NCI-H1105 treated with DMSO at 0.1 percent for 48 hours (cell line): Measurements from ENCODE around the gene FER.

Source experiments
- DNase-seq: peaks from one replicate; lab custom pipeline; 2025; lab: John Stamatoyannopoulos, UW

FER gene

DNA sequence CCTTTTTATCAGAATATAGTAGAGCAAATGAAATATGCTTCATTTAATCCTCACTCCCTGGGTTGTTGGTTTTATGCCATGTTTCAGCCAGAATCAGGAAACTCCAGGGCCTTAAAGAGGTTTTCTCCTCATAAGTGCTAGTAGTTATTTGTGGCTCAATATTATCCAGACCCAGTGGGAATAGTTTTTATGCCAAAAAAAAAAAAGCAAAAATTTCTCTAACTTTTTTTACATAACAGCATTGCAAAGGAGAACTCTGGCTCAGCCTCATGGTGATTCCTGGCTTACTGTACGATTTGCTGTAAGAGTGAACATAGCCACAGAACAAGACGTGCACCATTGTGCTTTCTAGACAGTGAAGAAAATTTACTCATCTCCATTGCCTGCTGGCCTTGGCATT lies 429.5 kb downstream of the FER start:
- no peak for DNase-seq

DNA sequence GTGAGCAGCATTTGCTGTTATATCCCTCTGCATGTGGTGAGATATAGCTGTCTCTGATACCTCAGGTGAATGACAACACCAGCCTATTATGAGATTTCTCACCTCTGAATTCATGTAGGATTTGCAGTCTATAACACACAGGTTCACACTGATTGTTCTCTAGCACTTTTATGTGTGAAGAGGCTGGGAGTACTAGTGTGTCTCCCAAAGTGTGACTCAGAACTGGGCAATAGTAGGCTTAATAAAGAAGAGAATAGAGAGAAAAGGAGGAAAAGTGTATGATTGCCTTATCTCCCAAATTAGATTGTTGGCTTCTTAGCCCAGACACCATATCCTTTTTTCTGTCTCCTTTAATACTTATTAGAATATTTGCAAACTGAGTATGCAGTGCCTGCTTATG lies 430.1 kb downstream of the FER start:
- DNase-seq: no peak

DNA sequence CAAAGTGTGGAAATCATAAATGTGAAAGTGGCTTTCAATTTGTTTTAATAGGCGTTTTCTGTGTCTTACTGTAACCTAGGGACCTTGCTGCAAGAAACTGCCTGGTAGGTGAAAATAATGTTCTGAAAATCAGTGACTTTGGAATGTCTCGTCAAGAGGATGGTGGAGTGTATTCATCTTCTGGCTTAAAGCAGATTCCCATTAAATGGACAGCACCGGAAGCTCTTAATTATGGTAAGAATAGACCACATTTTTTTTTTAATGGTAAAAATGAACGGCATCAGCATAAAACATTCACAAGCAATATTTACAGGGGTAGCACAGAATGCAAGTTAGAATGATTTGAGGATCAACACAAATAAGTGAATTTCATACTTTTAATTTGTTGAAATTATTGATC lies 433.0 kb downstream of the FER start:
- DNase-seq: no peak

DNA sequence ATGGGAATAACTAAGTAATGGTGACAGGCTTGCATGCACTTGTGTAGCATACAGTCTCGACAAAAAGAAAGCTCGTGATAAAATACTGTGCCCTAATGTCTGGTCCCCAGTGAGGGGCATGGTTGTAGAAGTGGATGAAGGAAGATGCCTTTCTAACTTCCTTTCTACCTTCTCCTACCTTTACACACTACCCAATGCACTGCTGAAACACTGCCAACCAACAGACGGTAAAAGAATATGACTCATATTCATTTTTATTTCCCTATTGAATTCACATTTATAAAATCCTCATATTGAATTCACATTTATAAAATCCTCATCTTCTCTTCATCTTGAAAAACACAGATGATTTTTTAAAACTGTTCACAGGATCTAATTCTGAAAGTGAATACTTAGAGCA lies 439.1 kb downstream of the FER start:
- no peak for DNase-seq

DNA sequence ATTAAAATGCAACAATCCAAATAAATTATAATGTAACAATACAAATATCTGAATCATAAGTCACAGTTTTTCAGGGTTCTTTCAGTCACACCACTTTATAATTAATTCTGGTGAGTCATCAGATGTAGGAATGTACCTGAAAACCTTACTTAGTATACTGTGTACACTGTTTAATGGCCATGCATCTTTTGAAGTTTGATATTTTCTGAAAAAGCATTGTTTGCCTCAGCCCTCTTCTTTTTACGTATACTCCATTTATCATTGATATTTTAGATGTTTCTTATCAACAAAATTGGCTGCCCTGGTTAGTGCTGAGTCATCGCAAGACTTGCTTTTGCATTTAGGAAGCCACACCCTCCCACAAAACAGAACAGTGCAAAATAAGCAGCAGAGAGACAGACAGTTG lies 443.5 kb downstream of the FER start:
- DNase-seq: no peak

DNA sequence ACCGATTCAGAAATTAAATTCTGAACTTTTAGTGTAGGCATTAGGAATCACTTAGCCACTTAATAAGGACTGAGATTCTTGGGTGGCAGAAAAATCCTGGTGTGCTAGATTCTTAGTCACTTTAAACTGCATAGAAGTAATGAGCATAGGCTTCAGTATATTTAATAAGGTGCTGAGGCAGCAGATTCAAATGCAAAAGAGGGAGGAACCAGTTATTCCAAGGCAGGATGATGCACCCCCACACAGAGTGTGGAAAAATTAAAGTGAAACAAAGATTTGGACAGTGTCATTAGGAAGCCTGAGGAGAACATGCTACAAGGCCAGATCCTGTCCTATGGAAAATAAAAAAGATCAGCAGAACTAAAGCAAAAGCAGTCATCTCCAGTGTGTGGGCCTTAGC lies 444.3 kb downstream of the FER start:
- DNase-seq: no peak

DNA sequence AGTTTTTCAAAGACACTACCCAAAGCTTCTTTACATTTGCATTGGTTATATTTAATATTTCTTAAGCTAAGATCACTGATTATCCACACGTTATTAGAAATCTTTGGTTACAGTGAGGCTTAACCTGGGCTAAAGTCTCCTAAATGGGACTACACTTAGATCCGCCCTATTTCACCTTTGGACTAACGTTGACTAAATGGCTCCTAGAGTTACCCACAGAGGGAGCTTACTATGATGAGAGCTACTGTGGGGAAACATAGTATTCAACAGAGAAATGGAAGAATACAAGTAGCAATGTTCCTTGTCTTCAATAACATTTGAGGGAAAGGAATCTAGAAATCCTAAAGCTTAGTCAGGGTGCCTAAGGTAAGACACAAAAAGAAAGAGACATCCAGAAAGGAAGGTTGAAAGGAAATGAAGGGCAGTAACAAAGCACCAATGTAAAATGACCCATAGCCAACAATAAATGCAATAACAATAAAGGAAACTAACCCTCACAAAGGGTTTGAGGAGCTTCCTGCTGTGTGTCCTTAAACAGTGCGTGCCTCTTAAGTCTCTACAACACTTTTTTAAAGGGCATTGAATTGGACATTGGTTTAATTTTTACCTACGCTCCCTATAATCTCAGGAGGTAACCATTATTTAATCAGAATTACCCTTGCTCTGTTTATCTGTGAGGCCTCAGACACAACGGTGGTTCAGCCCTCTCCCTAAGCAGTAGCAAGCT lies 445.0 kb downstream of the FER start:
- no peak for DNase-seq

DNA sequence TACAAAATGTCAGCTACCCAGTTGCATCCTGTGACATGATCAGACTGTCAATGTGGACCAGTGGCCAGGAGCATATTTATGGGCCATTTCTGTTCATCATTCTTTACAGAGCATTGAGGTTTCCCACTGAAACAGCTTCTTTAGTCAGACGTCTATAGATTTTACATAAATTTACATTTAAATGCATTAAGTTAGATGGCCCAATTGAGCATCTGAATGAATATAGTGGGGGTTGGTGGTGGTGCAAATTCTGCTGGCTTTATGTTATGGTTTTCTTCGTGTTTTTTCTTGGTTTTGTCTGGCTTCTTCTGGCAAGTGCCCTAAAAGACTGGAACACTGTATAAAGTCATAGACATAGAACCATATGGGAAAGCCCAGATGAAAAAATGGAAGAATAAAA lies 448.0 kb downstream of the FER start:
- no peak for DNase-seq

DNA sequence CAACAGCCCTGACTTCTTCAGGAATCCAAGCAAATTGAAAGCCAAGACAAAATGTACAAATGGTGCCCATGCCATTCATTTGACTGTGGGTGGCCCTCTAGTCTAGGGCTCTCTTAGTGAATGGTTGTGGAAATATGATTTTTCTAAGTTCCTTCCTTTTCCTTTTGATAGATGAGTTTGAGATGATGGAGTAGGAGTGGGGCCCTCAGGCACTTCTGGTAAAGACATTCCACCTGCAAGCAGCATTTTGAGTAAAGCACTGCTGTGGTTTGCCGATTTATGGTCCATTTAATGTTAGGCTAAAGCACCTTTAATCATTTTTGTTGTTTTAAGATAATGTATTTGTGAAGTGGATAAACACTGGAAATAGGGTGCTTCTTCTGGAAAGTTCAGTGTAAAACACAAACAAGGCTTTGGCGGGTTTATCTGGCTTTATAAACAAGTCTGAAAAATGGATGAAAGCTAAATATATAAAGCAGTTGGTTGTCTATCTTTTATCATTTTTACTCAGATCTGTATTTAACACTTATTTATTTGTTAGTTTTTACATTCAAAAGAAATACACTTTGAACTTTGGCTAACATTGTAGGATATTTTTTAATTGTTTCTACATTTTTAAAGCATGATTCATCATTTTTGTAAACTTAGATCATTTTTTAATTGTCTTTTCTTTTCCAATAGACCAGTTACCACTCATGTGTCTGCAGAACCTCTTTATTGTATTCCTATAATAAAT lies 448.6 kb downstream of the FER start:
- no peak for DNase-seq

DNA sequence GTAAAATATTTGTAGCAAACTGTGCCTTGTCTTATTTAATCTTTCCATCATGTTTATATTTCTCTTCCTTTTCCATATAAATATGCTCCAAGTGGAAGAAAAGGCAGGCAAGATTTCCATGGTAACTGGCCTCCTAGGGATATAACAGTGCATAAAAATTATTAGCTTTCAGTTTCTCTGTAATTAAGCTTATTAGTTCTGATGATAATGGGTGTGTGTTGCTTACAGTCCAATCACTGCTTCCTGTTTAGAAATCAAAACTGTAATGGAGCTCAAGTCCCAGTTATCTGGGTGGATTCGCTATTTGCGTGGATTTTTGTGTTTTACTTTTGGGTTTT lies 449.1 kb downstream of the FER start:
- DNase-seq: no peak

DNA sequence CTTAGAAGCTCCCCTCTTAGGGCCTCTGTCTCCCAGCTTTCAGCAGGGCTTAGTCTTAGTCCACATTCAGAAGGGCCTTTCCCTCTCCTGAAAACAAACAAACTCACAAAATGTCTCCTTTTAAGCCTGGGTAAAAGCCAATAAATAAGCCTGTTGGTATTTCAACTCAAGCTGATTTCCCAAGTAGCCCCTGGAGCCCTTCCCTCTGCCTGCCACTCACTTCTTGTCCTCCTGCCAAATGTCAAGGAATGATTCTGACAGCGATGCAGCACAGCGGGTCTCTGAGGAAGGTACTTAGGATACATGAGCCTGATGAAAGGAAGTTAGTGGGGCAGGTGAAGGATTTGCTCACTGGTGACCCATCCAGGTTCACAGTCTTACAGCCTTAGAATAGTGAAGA lies 451.6 kb downstream of the FER start:
- DNase-seq: no peak

DNA sequence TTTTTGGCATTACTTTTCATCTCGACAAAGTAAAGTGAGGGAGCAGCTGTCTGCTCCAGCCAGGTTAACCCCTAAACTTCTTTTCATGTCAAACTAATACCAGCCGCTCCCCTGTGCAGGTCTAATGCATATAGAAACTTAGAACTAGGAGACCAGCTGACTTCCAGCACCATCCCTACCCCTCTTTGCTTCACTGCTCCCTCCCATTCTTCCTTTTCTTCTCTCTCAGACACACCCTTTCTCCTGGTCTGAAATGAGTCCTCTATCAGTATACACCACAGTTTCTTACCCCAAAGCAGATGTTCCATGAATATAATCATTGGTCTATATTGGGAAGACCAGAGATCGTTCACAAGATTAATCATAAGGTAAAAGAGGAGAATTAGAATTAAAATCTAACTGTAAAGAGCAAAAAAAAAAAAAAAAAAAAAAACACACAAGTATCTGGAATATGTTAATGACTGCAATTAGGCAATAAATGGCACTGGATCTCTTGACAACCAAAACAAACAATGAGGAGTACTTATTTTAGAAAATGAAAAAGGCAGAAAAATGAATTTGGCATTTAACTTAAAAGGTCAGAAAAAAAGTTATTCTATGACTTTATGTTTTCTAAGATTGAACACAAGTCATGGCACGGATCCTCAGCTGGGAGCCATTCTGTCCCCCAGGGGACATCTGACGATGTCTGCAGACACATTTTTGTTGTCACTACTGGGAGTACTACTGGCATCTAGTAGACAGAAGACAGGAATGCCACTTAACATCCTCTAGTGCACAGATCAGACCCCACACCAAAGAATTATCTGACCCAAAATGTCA lies 452.3 kb downstream of the FER start:
- DNase-seq: no peak

DNA sequence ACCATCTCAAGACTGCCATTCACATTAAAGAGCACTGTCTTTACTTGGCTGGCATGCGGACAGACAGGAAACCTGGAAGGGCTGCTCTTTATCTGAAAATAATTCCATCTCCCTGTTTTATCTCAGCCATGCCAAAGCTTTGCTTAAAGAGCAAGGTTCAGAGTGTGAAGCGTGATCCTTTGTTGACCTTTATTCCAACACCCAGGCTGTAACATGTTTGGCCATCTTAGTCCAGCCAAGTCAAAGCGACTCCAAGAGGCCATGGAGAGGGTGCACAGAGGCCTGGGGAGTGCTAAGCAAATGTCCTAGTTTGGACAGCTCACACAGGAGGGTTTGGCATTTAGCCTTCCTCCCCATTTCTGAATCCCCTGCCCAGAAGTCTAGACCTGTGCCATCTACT lies 467.3 kb downstream of the FER start:
- no peak for DNase-seq

DNA sequence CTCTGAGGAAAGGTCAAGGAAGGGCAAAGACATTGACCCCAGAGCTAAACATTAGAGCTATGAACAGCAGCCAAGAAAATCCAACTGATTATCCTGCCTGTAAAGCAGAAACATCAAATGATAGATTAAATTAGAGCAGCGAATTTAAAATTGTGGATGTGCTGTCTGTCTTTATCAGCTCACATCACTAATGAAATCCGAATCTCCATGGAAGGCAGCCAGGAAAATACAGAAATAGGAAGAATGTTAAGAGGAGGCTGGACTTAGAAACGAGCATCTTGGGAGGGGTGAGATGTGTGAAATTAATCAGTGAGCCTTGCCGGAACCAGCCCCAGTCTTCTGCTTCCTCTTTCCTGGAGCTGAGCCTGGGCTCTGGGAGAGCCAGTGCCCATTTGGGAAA lies 471.1 kb downstream of the FER start:
- no peak for DNase-seq

DNA sequence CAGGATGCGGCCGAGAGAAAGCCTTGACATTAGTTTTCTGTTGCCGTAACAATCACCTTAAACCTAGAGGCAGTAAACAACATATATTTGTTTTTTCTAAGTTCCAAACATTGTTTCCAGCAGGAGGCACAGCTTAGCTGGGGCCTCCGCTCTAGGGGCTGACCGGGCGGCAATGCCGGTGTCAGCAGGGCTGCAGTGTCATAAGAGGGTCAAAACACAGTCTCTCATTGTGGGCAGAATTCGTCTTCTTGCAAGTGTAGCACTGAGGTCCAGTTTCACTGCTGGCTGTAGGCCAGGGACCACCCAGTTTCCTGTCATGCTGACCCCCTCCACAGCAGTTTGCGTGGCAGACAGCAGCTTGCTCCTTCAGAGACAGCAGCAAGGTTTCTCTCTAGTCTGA lies 475.8 kb downstream of the FER start:
- no peak for DNase-seq

DNA sequence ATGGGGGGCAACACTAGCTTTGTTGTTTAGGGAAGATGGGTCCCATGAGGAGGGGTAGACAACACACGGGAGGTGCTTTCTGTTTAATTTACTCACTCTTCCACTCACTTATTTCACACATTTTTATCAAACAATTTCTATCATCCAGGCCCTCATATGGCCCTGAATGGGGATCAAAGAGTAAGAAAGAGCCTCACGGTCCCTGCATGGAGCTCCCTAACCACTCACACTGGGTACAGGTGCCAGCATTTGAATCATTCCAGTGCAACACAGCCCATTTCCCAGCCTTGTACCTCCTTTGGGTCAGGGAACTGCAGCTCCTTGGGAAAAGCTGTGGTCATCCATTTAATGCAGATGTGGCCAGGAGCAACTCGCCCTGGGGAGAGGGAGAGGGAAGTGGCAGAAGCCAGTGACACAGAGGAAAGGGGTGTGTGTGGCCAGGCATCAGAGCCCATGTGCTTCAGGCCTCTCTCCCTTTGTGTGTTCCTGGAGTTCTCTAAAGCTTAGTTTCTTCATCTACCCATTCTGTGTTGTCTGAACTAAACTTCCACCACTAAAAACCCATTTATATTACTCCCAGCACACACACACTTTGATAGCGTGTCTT lies 476.7 kb downstream of the FER start:
- no peak for DNase-seq

DNA sequence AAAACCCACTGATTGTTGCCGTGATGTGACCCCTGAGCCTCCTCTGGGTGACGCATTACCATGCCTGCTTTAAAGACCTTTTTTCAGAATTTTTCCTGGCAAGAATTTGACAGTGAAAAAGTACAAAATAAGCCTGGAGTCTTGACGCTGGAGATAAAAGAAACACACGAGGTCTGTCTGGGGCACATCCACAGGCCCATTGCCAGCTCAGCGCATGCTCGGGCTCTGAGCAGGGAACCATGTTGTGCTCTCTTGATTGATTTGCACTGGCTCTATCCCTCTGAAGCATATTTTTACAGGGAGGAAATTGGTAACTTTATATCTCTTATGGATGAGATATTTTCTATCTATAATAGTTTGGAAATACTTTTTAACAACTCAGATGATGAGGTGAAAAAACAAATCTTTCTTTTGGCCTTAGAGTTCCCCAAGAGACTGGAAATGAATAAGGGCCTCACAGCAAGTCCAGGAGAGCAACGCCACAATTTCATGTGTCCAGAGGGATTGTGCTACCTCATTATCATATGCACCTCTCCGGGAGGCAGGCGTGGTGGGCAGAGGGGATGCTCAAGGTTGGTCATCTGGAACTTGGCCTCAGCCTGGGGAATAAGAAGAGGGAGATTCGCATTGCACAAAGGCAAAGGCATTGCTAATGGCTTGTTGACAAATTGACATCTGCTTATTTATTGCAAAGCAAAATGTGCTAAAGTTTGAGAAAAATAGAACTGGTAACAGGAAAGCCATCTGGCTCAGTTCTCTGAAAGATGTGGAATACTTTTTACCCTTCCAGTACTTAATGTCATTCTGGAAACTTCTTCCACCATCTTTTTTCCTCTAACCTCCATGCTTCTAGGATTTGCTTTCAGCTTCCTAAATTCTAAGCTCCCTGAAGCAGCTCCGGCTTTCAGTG lies 478.3 kb downstream of the FER start:
- DNase-seq: no peak

DNA sequence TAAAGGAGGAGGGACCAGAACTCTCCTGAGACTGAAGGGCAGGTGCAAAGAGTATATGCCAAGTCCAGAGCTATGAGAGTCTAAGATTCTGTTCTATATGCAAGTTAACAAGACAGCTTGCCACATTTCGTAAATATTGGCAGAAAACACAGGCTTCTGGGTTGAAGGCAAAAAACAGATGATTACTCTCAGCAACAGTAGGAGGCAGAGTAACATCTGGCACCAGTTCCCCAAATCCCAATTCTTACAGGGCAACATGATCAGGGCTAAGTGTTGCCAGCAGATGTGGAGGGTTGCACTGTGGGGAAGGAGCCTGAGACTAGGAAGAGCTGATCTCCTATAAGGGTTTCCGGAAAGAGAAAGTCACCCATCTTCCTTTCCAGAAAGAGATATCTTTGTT lies 482.7 kb downstream of the FER start:
- no peak for DNase-seq

DNA sequence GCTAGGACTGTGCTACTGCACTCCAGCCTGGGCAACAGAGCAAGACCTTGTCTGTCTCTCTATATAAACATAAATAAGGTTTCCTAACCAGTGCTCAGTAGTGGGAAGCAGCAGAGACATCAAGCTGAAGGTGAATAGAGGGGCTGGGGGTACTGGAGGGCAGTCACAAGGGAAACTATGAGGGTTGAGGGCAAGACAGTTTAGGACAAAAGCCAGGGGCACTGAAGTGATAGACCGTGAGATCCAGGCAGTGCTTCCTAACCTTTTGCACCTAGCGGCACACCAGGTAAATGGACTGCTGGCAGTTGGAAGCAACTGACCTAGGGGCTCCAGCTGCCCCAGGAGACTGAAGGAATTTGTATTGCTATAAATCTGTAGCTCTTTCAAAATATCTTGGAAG lies 483.6 kb downstream of the FER start:
- no peak for DNase-seq

DNA sequence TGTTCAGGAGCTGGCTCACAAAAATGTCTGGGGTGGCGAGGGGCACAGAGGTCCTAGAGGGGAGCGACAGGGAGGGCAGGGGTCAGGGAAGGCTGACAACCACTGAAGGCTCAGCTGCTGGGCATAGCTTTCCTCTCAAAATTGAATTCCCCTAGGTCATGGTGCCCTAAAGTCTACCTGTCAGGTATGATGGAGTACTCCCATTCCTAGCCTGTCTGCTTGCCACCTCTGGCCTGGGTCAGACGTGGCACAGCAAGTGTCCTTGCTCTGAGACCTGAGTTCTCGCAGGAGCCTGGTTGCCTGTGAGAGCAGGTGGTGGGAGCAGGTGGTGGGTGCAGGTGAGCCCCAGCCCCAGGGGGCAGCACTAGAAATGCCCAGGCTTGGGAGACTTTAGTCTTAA lies 486.7 kb downstream of the FER start:
- DNase-seq: no peak

DNA sequence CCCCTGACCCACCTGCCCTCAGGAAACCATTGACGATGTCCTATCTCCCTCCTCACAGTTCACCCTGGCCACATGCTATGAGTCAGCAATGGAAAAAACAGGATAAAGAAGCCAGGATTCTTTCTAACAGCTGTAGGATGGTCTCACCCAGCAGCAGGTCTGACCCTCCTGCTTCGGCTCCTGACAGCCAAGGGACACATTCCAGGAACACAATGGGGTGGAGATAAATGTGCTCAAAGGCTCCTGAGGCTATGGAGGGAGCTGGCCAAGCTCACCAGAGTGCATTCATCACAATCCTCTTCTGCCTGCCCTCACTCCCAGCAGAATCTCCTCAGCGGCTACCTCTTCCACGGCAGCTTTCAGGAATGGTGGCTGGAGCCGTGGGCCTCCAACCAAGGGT lies 491.8 kb downstream of the FER start:
- no peak for DNase-seq

DNA sequence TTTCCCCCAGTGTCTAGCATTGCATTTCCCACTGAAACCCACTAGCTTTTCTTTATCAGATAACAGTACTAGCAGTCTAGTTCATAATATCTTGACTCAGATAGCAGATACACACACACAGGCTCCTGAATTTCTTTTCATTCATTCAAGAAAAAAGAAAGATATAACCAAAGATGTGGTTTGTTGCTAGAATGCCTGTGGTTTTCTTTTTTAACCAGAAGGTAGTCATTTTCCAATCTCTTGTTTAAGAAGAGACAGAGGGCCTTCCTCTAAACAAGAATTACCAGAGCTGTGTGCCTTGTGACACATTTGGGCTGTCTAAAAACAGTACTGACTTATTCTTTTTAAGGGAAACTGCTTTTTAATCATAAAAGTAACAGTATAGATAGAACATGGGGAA lies 494.8 kb downstream of the FER start:
- DNase-seq: no peak
